Measurements from ENCODE around the gene RPN1. TPM values are rescaled to one million over a fixed set of nuclear protein-coding genes. Genes with fewer than 3 reads are reported as not detected.

The RPN1 gene
- total and polyA plus RNA-seq, 2 of the 8 experiments (the other 6 are each of a cell fraction or from before 2014, with no cell fraction given), result 165 to 211 TPM

- no peak for DNase-seq (ENCODE audit: low read depth in 1 of 2, low spot score in 2 of 2)
- no peak overlapping the region for H3K18ac ChIP-seq (ENCODE audit: extremely low read depth, low read length)
- H2BK5ac ChIP-seq (ENCODE audit: low read depth, low read length), result no peak overlapping the region
- no peak overlapping the region for H2BK120ac ChIP-seq (replicated peaks; ENCODE audit: low read depth, low read length)
- ChIA-PET POLR2A (ENCODE audit: partially characterized antibody) (interaction anchor here (0.6 kb wide), 1 partner anchor 11 kb away, joined by 3 read pairs; no protein-coding TSS in a partner anchor), CTCF (ENCODE audit: partially characterized antibody) (interaction anchor here (0.6 to 2.9 kb wide), 6 partner anchors 10 to 1298 kb away, joined by 3 to 10 read pairs (median 3); no protein-coding TSS in a partner anchor)
- H3K27ac ChIP-seq (ENCODE audit: low read depth, low read length), result no peak overlapping the region
- no peak overlapping the region for H4K8ac ChIP-seq (ENCODE audit: extremely low read depth, insufficient read depth, low read length)
- no peak overlapping the region for H3K23ac ChIP-seq (ENCODE audit: insufficient read length)
- H3K14ac ChIP-seq (ENCODE audit: insufficient read length), result no peak overlapping the region
- no peaks in the 10 kb centered on the region for H3K9me3 ChIP-seq (ENCODE audit: insufficient read depth in 2 of 2, low read depth in 1 of 2, low read length in 1 of 2)
- H3K9ac ChIP-seq (replicated peaks in 1 of 4; ENCODE audit: extremely low read depth in 1 of 4, low read depth in 3 of 4, low read length in 3 of 4), result no peak overlapping the region
- no peak overlapping the region for H4K91ac ChIP-seq (replicated peaks; ENCODE audit: insufficient read length, low read length)
- peaks cover 1% of the 10 kb centered on the region; the same call in 1 of the 2 replicates for H3K79me1 ChIP-seq (ENCODE audit: low read depth, low read length)
- H3K4ac ChIP-seq (replicated peaks; ENCODE audit: insufficient read length, low read depth, low read length), result no peak overlapping the region
- H4K5ac ChIP-seq (ENCODE audit: insufficient read length, low read depth, low read length), result no peak overlapping the region
- no peak overlapping the region for H2BK12ac ChIP-seq (ENCODE audit: low read depth, low read length)
- H2BK20ac ChIP-seq (ENCODE audit: low read length), result no peak overlapping the region
- no peak overlapping the region for H2BK15ac ChIP-seq (ENCODE audit: low read length)
- H3K56ac ChIP-seq (replicated peaks; ENCODE audit: insufficient read length, low read depth, low read length), result no peak overlapping the region
- H3K23me2 ChIP-seq (ENCODE audit: low read depth, low read length), result no peaks in the 10 kb centered on the region
- no peaks in the 10 kb centered on the region for H3K4me1 ChIP-seq (replicated peaks in 1 of 4; ENCODE audit: control insufficient read depth in 3 of 4, insufficient read depth in 4 of 4, low read length in 3 of 4)
- H3K27me3 ChIP-seq (replicated peaks in 1 of 4; ENCODE audit: control insufficient read depth in 3 of 4, extremely low read depth in 1 of 4, insufficient read depth in 3 of 4, low read length in 3 of 4), result no peaks in the 10 kb centered on the region
- peaks cover 0 to 9% of the 10 kb centered on the region in 2 experiments; a peak in 2 of 4 replicates for H3K79me2 ChIP-seq (ENCODE audit: control insufficient read depth in 1 of 2, insufficient read depth in 2 of 2, low read length in 2 of 2)
- WGBS, 2 experiments (ENCODE audit: extremely low coverage in 1 of 2, insufficient coverage in 1 of 2, insufficient read length in 1 of 2, insufficient replicate concordance in 2 of 2, low coverage in 1 of 2, low lambda C conversion rate in 2 of 2, missing lambda C conversion rate in 1 of 2), result 92% methylated on average over 2 of the region's 2 CpGs; no CpG with 5 or more reads in 1 of the 2 experiments
- H3K4me3 ChIP-seq (ENCODE audit: extremely low read depth in 1 of 4, insufficient read depth in 2 of 4, low read depth in 3 of 4, low read length in 4 of 4), result no peak overlapping the region
- H3K4me2 ChIP-seq (ENCODE audit: insufficient read depth in 1 of 2, low read depth in 2 of 2, low read length in 2 of 2), result no peak overlapping the region
- no peak overlapping the region for H2AFZ ChIP-seq (ENCODE audit: low read length)
- no peak overlapping the region for H2AK5ac ChIP-seq (ENCODE audit: low read depth, low read length)
- FAIRE-seq, result no peak
- H4K20me1 ChIP-seq (replicated peaks in 1 of 2; ENCODE audit: control insufficient read depth in 1 of 2, insufficient read depth in 2 of 2, low read length in 2 of 2), result peaks cover 0 to 2% of the 10 kb centered on the region in 2 experiments
- H3K36me3 ChIP-seq (ENCODE audit: control insufficient read depth in 2 of 4, insufficient read depth in 4 of 4, low read length in 3 of 4), result peaks cover 11 to 49% (median 22%) of the 10 kb centered on the region in 4 experiments
- TF ChIP-seq RAD21 (IDR thresholded peaks at IDR 0.05 in 1 of 2, conservative IDR thresholded peaks at IDR 0.05 in 1 of 2; ENCODE audit: low read depth in 2 of 2, low read length in 2 of 2) (no peak), BCL11A (IDR thresholded peaks at IDR 0.05; ENCODE audit: low read depth in 2 of 2, low read length in 2 of 2) (no peak), ATF3 (IDR thresholded peaks at IDR 0.05; ENCODE audit: insufficient read depth, low read depth, low read length) (no peak), JUN (IDR thresholded peaks at IDR 0.05; ENCODE audit: low read depth, low read length) (no peak), SP2 (IDR thresholded peaks at IDR 0.05; ENCODE audit: low read length) (no peak), SAP30 (IDR thresholded peaks at IDR 0.05; ENCODE audit: insufficient read depth, insufficient replicate concordance, low read length) (no peak), CTCF (IDR thresholded peaks at IDR 0.05; ENCODE audit: control extremely low read depth in 1 of 3, insufficient read depth in 1 of 3, low read depth in 1 of 3, low read length in 3 of 3) (no peak), BRCA1 (IDR thresholded peaks at IDR 0.05; ENCODE audit: low read depth, low read length) (no peak), RFX5 (IDR thresholded peaks at IDR 0.05; ENCODE audit: borderline replicate concordance, low read depth, low read length) (no peak), FOSL1 (IDR thresholded peaks at IDR 0.05; ENCODE audit: insufficient read depth, low read depth, low read length) (no peak)
These were observed 18.3 kb downstream of the RPN1 start for GRCh38 chr3:128632301-128632700.
